ENCODE data around the gene CYP4F3.
A peak's percentile ranks its signal among the peaks of the same experiment; 100 is the strongest.
"Not testable (repeated sequence)": the region's sequence is repeated elsewhere in the genome, so short reads cannot be mapped to it uniquely, and the experiment has no call there.

Gene CYP4F3, protein sequence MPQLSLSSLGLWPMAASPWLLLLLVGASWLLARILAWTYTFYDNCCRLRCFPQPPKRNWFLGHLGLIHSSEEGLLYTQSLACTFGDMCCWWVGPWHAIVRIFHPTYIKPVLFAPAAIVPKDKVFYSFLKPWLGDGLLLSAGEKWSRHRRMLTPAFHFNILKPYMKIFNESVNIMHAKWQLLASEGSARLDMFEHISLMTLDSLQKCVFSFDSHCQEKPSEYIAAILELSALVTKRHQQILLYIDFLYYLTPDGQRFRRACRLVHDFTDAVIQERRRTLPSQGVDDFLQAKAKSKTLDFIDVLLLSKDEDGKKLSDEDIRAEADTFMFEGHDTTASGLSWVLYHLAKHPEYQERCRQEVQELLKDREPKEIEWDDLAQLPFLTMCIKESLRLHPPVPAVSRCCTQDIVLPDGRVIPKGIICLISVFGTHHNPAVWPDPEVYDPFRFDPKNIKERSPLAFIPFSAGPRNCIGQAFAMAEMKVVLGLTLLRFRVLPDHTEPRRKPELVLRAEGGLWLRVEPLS
- 0 reads per million in 2 donors for total RNA-seq

GRCh38 chr19:15640294-15640903, at the start of gene CYP4F3:
CYP4F3 (plus strand) TSS chr19:15640897; CDS start chr19:15641416, 519 bp downstream.
- no peak for DNase-seq

DNA sequence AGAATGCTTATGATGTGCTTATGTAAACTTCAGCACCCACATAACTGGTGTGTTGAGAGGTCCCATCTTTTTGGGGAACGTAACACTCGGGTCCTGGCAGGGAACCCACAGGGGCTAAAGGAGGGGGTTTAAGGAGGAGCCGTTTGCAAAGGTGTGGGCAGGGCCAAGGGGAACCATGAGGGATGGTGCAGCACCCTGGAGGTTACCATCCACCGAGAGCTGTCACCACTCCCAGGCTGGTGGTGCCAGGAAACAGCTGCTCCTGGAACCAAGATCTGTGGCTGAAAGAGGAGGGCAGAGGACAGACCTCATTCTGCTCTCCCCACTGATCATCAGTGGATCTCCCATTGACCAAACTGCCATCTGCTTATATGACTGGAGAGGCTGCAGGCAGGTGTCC, 48.9 kb upstream of the CYP4F3 start:
- no peak for DNase-seq

- DNase-seq, result not testable (repeated sequence)
Observed at GRCh38 chr19:15592506-15592905, 48.2 kb upstream of the CYP4F3 start.

DNA sequence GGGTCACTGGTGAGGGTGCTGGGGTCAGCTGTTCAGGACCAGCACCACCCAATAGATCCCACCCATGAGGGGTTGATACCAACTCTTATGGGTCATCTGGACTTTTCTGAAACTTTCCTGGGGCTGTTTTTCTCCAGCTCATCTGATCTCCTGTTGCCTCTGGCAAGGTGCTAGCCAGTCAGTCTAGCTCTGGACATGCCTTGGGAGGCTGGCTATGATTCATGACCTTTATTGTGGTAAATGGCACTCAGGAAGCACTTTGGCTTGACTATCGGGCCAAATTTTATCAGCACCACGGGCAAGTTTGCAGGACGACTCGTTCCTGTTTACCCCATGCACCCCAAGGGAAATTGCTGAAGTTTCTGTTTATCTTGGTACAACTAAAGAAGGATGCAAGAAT, 46.9 kb upstream of the CYP4F3 start:
- not testable (repeated sequence) for DNase-seq

- no peak for DNase-seq
Observed at GRCh38 chr19:15595069-15595468, 45.6 kb upstream of the CYP4F3 start.

- not testable (repeated sequence) for DNase-seq
Observed at GRCh38 chr19:15607978-15608925, 32.4 kb upstream of the CYP4F3 start.

- no peak for DNase-seq
Observed at GRCh38 chr19:15609261-15609660, 31.4 kb upstream of the CYP4F3 start.

DNA sequence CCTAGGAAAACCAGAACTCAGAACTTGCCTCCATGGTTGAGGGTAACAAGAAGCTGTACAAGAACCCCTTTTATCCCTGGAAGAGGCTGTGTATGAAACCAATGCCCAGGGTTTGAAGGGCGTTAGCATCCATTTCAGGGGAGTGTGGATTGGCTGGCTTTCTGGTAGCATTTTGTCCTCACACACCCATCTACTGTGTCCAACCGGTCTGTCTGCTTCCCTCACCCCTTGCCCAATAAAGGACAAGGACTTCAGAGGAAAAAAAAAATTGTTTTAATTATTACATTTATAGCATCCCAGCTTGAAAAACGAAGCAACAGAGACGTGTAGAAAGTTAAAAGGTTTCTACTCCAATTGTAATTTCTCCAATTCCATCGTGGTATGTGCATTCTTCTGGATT, 28.4 kb upstream of the CYP4F3 start:
- no peak for DNase-seq

- DNase-seq, result no peak
Observed at GRCh38 chr19:15613338-15613737, 27.4 kb upstream of the CYP4F3 start.

- no peak for DNase-seq
Observed at GRCh38 chr19:15614507-15615379, 26.0 kb upstream of the CYP4F3 start, which contains the start of gene CYP4F8. CYP4F8 (plus strand) TSS chr19:15615218; CDS start chr19:15615617, 399 bp downstream.

- DNase-seq, result no peak
Observed at GRCh38 chr19:15615526-15615925, 25.2 kb upstream of the CYP4F3 start.

DNA sequence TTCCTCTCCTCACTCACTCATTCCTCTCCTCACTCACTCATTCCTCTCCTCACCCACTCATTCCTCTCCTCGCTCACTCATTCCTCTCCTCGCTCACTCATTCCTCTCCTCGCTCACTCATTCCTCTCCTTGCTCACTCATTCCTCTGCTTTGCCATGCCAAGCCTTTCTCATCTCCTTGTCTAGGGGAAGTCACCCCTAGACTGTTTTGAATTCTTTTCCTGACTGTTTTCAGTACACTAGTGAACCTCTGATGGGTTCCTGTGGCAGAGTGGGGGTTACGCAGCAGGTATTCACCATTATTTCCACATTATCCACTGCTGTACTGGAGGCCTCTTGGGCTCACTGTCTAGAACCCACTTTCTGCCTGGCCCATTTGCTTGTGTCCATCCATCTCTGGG, 24.5 kb upstream of the CYP4F3 start:
- DNase-seq, result no peak

- no peak for DNase-seq
Observed at GRCh38 chr19:15616627-15617270, 23.9 kb upstream of the CYP4F3 start.

GRCh38 chr19:15618321-15618720, 22.4 kb upstream of the CYP4F3 start:
- DNase-seq, result no peak

- no peak for DNase-seq
Observed at GRCh38 chr19:15621801-15622200, 18.9 kb upstream of the CYP4F3 start.

DNA sequence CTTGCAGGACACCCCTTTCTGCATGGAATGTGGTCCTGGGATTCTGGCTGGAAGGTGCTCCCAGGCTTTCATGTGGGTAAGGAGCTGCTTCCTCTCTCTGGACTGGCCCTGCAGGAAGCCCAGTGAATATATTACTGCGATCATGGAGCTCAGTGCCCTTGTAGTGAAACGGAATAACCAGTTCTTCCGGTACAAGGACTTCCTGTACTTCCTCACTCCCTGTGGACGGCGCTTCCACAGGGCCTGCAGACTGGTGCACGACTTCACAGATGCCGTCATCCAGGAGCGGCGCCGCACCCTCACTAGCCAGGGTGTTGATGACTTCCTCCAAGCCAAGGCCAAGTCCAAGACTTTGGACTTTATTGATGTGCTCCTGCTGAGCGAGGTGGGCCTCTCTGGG, 17.7 kb upstream of the CYP4F3 start:
- no peak for DNase-seq

- DNase-seq, result no peak
Observed at GRCh38 chr19:15623711-15624318, 16.9 kb upstream of the CYP4F3 start.

- no peak for DNase-seq
Observed at GRCh38 chr19:15628236-15629002, 12.3 kb upstream of the CYP4F3 start.

DNA sequence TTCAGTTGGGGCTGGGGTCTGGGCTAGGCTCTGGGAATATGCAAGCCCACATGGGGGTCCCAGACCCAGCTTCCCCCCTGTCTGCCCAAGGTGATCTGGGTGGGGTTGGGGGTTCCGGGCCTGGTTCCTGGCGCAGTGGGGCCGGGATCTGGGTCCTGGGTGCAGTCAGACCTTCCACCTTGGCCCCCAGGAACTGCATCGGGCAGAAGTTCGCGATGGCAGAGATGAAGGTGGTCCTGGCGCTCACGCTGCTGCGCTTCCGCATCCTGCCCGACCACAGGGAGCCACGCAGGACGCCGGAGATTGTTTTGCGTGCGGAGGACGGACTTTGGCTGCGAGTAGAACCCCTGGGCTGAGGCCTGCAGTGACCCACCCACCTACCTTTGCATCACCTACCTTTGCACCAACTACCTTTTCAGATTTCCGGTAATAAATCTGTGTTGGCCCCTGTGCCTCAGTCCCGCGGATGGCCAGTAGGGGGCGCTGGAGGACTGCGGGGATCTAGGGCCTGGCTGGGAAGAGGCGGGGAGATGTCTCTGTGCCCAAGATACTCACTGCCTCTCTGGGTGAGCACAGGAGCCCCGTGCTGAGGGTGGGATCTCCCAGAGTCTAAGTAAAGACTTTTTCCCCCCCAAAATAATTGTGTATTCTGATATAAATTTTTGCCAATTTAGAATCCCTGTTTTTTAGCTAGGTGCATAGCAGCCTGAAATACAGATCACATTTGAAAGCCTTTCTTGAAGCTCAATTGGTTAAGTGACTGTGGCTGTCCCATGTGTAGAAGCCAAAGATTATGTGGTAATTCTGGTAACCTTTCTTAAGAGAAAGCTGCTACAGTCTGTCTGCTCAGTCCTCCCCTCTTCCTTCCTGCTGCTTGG, 11.5 kb upstream of the CYP4F3 start:
- DNase-seq, result peak; percentile 50

Data from activated gamma-delta T cell (primary cell).